GM08714 (cell line): ENCODE measurements around the gene PROZ.

Experiments
- H3K4me3 ChIP-seq: fragments of 200-500 bp; sonication (Bioruptor generic); 2 replicates; pipeline ENCODE4 v1.5.1; 2014; ENCODE audit warnings: mild to moderate bottlenecking, low read length, inconsistent platforms
- ZNF274 ChIP-seq: IDR thresholded peaks from 2 replicates; pipeline ENCODE4 v1.6.1; 2012; ENCODE audit warnings: mild to moderate bottlenecking, low read depth, low read length

PROZ gene

DNA sequence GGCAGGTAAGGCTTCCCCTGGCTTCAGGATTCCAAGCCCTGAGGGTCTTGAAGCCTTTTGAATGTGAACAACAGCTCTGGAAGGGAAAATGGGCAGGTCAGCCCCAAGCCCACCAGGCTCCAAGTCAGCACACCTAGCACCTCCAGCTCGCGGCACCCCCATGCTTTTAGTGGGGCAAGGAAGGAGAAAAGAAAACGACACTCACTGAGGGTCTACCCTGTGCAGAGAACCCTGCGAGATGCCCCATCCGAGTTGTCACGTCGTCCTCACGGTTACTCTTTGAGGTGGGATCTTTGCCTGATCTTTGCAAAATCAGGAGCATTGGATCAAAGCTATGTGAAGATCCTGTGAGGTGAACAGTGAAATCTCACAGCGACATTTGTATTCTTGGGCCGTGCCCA is 41.6 kb upstream of the PROZ start:
- TF ChIP-seq ZNF274 = no peak
- H3K4me3 ChIP-seq = no peak overlapping the region

- no peak for TF ChIP-seq ZNF274
- H3K4me3 ChIP-seq = no peak overlapping the region
Observed at GRCh38 chr13:113117335-113117872, 41.0 kb upstream of the PROZ start.

DNA sequence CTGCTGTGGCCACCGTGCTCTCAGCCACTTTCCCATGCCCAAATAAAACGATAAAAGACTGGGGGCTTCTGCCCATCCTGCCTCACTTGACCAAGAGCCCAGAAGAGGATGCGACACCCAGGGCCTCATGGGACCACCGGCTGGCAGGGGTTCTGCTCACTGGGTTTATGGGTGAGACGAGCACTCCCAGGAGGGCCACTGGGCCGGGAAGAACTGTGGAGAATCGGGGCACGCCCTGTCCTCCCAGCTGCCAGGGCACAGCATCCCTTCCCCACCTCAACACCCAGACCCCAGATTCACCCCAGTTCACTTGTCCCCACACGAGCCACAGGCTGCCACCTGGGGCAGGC is 40.6 kb upstream of the PROZ start:
- H3K4me3 ChIP-seq = no peak overlapping the region
- no peak for TF ChIP-seq ZNF274

DNA sequence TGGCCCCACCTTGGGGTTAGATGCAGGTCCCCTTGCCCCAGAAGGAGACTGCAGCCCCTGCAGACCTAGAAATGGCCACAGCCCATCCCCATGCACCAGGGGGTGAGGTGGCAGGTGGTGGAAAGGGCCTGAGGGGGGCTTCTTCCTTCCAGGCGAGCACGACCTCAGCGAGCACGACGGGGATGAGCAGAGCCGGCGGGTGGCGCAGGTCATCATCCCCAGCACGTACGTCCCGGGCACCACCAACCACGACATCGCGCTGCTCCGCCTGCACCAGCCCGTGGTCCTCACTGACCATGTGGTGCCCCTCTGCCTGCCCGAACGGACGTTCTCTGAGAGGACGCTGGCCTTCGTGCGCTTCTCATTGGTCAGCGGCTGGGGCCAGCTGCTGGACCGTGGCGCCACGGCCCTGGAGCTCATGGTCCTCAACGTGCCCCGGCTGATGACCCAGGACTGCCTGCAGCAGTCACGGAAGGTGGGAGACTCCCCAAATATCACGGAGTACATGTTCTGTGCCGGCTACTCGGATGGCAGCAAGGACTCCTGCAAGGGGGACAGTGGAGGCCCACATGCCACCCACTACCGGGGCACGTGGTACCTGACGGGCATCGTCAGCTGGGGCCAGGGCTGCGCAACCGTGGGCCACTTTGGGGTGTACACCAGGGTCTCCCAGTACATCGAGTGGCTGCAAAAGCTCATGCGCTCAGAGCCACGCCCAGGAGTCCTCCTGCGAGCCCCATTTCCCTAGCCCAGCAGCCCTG is 40.0 kb upstream of the PROZ start:
- no peak for TF ChIP-seq ZNF274
- no peak overlapping the region for H3K4me3 ChIP-seq

GRCh38 chr13:113119166-113119821 is 39.2 kb upstream of the PROZ start:
- TF ChIP-seq ZNF274 = no peak
- H3K4me3 ChIP-seq = no peak overlapping the region

DNA sequence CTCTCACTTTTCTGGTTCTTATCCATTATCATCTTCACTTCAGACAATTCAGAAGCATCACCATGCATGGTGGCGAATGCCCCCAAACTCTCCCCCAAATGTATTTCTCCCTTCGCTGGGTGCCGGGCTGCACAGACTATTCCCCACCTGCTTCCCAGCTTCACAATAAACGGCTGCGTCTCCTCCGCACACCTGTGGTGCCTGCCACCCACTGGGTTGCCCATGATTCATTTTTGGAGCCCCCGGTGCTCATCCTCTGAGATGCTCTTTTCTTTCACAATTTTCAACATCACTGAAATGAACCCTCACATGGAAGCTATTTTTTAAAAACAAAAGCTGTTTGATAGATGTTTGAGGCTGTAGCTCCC is 38.6 kb upstream of the PROZ start:
- TF ChIP-seq ZNF274 = no peak

GRCh38 chr13:113120300-113121182 is 37.9 kb upstream of the PROZ start:
- H3K4me3 ChIP-seq = no peak overlapping the region
- TF ChIP-seq ZNF274 = no peak

More for the DNA sequence above, 38.6 kb upstream of the PROZ start:
- H3K4me3 ChIP-seq = no peak overlapping the region

DNA sequence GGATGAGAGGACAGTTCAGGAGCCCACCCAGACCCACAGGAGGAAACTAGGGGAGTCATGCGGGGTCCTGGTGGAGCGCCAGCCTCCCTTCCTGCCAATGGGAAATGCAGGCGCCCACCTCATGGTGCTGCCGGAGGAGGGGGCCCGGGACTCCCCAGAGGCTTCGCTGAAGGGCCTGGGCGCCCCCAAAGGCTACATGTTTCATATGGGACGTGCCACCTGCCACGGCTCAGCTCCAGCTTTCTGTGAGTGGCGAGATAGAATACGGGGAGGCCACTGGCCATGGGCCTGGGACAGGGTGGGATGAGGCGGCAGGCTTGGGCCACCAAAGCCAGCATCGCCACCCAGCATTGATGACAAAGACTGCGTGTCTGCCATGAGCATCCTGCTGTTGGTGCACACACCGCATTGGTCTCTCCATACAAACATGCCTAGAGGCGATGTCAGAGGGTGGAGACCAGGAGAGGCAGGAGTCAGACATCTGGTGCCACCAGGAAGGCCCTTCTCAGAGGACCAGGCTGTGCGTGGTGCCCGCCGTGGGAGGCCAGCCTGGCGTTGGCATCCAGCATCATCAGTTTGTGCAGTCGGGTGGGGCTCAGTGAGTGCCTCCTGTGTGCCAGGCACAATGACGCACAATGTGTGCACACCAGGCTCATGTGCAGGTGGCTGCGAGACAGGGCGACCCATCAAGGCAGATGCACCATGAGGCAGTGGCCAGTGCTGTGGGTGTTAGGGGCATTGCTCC is 37.1 kb upstream of the PROZ start:
- no peak overlapping the region for H3K4me3 ChIP-seq
- TF ChIP-seq ZNF274 = no peak

GRCh38 chr13:113121928-113122471 is 36.4 kb upstream of the PROZ start:
- H3K4me3 ChIP-seq = no peak overlapping the region
- no peak for TF ChIP-seq ZNF274

- no peak within 1 kb of the TSS for H3K4me3 ChIP-seq
- TF ChIP-seq ZNF274 = no peak
Observed at GRCh38 chr13:113122550-113123225, 35.8 kb upstream of the PROZ start, which contains the start of gene F10. F10 (plus strand) TSS chr13:113122799; CDS start chr13:113122856, 57 bp downstream.

GRCh38 chr13:113123226-113124201 is 34.9 kb upstream of the PROZ start:
- H3K4me3 ChIP-seq = no peak overlapping the region
- TF ChIP-seq ZNF274 = no peak
